ENCODE results near the gene CACUL1. TPM values are rescaled to one million over a fixed set of nuclear protein-coding genes. Genes with fewer than 3 reads are reported as not detected.

CACUL1 gene
- total and polyA plus RNA-seq, 2 donors (not counting 3 experiments of a cell fraction or from before 2014, with no cell fraction given) = 6.0 to 35.1 TPM

- dilution Hi-C loops (cut with MboI; ENCODE audit: extremely low pct_ligation_motif_present, low sequenced_read_pairs) (no loop called here), intact Hi-C loops (cut with micrococcal nuclease) (no loop called here)
- H3K4me2 ChIP-seq (ENCODE audit: insufficient read depth, low read length) = no peak overlapping the region
- ChIA-PET CTCF (interaction anchor here (1.0 to 2.0 kb wide), 2 partner anchors 11 to 43 kb away, joined by 3 to 8 read pairs; no protein-coding TSS in a partner anchor), POLR2A (no interaction called here)
- peaks cover 13% of the 10 kb centered on the region for H3K4me1 ChIP-seq (ENCODE audit: control insufficient read depth, extremely low read depth, insufficient read depth, low read length)
- H3K79me2 ChIP-seq (ENCODE audit: control insufficient read depth, insufficient read depth, low read length) = no peaks in the 10 kb centered on the region
- no peak for FAIRE-seq
- peaks cover 2% of the 10 kb centered on the region for H4K20me1 ChIP-seq (replicated peaks; ENCODE audit: control insufficient read depth, extremely low read depth, insufficient read depth, low read length)
- H3K4me3 ChIP-seq (replicated peaks in 1 of 3; ENCODE audit: insufficient read depth in 1 of 3, low read depth in 1 of 3, low read length in 3 of 3) = no peak overlapping the region
- peaks cover 0 to 7% of the 10 kb centered on the region in 2 experiments for H3K36me3 ChIP-seq (ENCODE audit: control insufficient read depth in 2 of 2, extremely low read depth in 1 of 2, insufficient read depth in 2 of 2, low read length in 2 of 2)
- no peak overlapping the region for H3K9ac ChIP-seq (replicated peaks; ENCODE audit: extremely low read depth, insufficient read depth, low read length)
- H3K9me3 ChIP-seq (replicated peaks; ENCODE audit: control insufficient read depth, insufficient read depth, low read length) = no peaks in the 10 kb centered on the region
- no peak overlapping the region for H3K27ac ChIP-seq (ENCODE audit: insufficient read depth, low read depth, low read length)
- no peaks in the 10 kb centered on the region for H3K9me1 ChIP-seq (replicated peaks; ENCODE audit: control insufficient read depth, extremely low read depth, insufficient read depth, low read length)
- no peak for TF ChIP-seq POLR2AphosphoS5 (IDR thresholded peaks at IDR 0.05; ENCODE audit: insufficient read depth, low read depth, low read length)
- no peak for TF ChIP-seq EZH2 (IDR thresholded peaks at IDR 0.05; ENCODE audit: borderline replicate concordance, low read depth, low read length, severe bottlenecking)
- TF ChIP-seq MYC (IDR thresholded peaks at IDR 0.05; ENCODE audit: low read depth, low read length) = no peak
- TF ChIP-seq CTCF (IDR thresholded peaks at IDR 0.05; ENCODE audit: extremely low read depth in 1 of 2, insufficient read depth in 1 of 2, low read depth in 1 of 2, low read length in 2 of 2) = no peak
- no peak for TF ChIP-seq MAX (IDR thresholded peaks at IDR 0.05; ENCODE audit: insufficient read depth, insufficient read length)
- TF ChIP-seq POLR2A (IDR thresholded peaks at IDR 0.05; ENCODE audit: low read depth, low read length) = no peak
- TF ChIP-seq JUN (IDR thresholded peaks at IDR 0.05; ENCODE audit: borderline replicate concordance, insufficient read depth, insufficient read length, low read depth) = no peak
- no peak for TF ChIP-seq FOS (IDR thresholded peaks at IDR 0.05; ENCODE audit: borderline replicate concordance, insufficient read depth, low read length)
- TF ChIP-seq GATA2 (IDR thresholded peaks at IDR 0.05; ENCODE audit: insufficient read depth, insufficient read length, low read depth, low read length) = no peak
- H2AFZ ChIP-seq (ENCODE audit: low read depth, low read length) = no peak overlapping the region
- no peak for DNase-seq (ENCODE audit: low read depth, low spot score)
- no peaks in the 10 kb centered on the region for H3K27me3 ChIP-seq (ENCODE audit: control insufficient read depth in 2 of 2, insufficient read depth in 2 of 2, low read length in 2 of 2)
- no TSS peak for BruUV-seq (replicated peaks)
These were observed 44.3 kb downstream of the CACUL1 start for GRCh38 chr10:118710487-118710886.
